GM10266 (cell line): ENCODE measurements around the gene HS2ST1.
"Not testable (repeated sequence)": the region's sequence is repeated elsewhere in the genome, so short reads cannot be mapped to it uniquely, and the experiment has no call there.

Experiments
- DNase-seq: peaks from one replicate; pipeline ENCODE4 v3.0.0; 2012; ENCODE audit errors: extremely low spot score
- CTCF ChIP-seq: IDR thresholded peaks from 2 replicates; pipeline ENCODE4 v1.5.1; 2012; ENCODE audit warnings: mild to moderate bottlenecking, low read depth; ENCODE audit not compliant: control insufficient read depth, insufficient read depth; ENCODE audit errors: missing control alignments

The HS2ST1 gene

GRCh38 chr1:87064309-87064708 lies 149.9 kb downstream of the HS2ST1 start:
- no peak for DNase-seq
- TF ChIP-seq CTCF = no peak

- no peak for DNase-seq
- TF ChIP-seq CTCF = no peak
Observed at GRCh38 chr1:87064986-87065385, 150.6 kb downstream of the HS2ST1 start.

- not testable (repeated sequence) for DNase-seq
Observed at GRCh38 chr1:87066708-87067107, 152.3 kb downstream of the HS2ST1 start.

- no peak for DNase-seq
- TF ChIP-seq CTCF = no peak
Observed at GRCh38 chr1:87072411-87072810, 158.0 kb downstream of the HS2ST1 start.

- TF ChIP-seq CTCF = no peak
- no peak for DNase-seq
Observed at GRCh38 chr1:87072904-87073303, 158.5 kb downstream of the HS2ST1 start.

- TF ChIP-seq CTCF = no peak
- DNase-seq = no peak
Observed at GRCh38 chr1:87074001-87074795, 159.8 kb downstream of the HS2ST1 start.

GRCh38 chr1:87077959-87078639 lies 163.7 kb downstream of the HS2ST1 start:
- TF ChIP-seq CTCF = no peak
- DNase-seq = no peak
